ENCODE results near the gene SDS. TPM values are rescaled to one million over a fixed set of nuclear protein-coding genes. Genes with fewer than 3 reads are reported as not detected.

SDS gene
- total and polyA plus RNA-seq, 2 donors (not counting 3 experiments of a cell fraction or from before 2014, with no cell fraction given) = not detected

- H3K9me3 ChIP-seq (replicated peaks; ENCODE audit: control insufficient read depth, insufficient read depth, low read length) = no peaks in the 10 kb centered on the region
- TF ChIP-seq EZH2 (IDR thresholded peaks at IDR 0.05; ENCODE audit: borderline replicate concordance, low read depth, low read length, severe bottlenecking) (no peak), CTCF (IDR thresholded peaks at IDR 0.05; ENCODE audit: extremely low read depth in 1 of 2, insufficient read depth in 1 of 2, low read depth in 1 of 2, low read length in 2 of 2) (no peak), JUN (IDR thresholded peaks at IDR 0.05; ENCODE audit: borderline replicate concordance, insufficient read depth, insufficient read length, low read depth) (no peak), FOS (IDR thresholded peaks at IDR 0.05; ENCODE audit: borderline replicate concordance, insufficient read depth, low read length) (no peak), MYC (IDR thresholded peaks at IDR 0.05; ENCODE audit: low read depth, low read length) (no peak), MAX (IDR thresholded peaks at IDR 0.05; ENCODE audit: insufficient read depth, insufficient read length) (no peak), GATA2 (IDR thresholded peaks at IDR 0.05; ENCODE audit: insufficient read depth, insufficient read length, low read depth, low read length) (no peak), POLR2AphosphoS5 (IDR thresholded peaks at IDR 0.05; ENCODE audit: insufficient read depth, low read depth, low read length) (no peak)
- no peaks in the 10 kb centered on the region for H4K20me1 ChIP-seq (replicated peaks; ENCODE audit: control insufficient read depth, extremely low read depth, insufficient read depth, low read length)
- H3K79me2 ChIP-seq (ENCODE audit: control insufficient read depth, insufficient read depth, low read length) = no peaks in the 10 kb centered on the region
- no peak overlapping the region for H3K9ac ChIP-seq (replicated peaks; ENCODE audit: extremely low read depth, insufficient read depth, low read length)
- intact Hi-C loops (cut with micrococcal nuclease) (no loop called here), dilution Hi-C loops (cut with MboI; ENCODE audit: extremely low pct_ligation_motif_present, low sequenced_read_pairs) (no loop called here)
- H3K27ac ChIP-seq (ENCODE audit: insufficient read depth, low read depth, low read length) = no peak overlapping the region
- no peak overlapping the region for H3K4me2 ChIP-seq (ENCODE audit: insufficient read depth, low read length)
- H3K4me3 ChIP-seq (replicated peaks in 1 of 3; ENCODE audit: insufficient read depth in 1 of 3, low read depth in 1 of 3, low read length in 3 of 3) = no peak overlapping the region
- peaks cover 0 to 12% of the 10 kb centered on the region in 2 experiments for H3K36me3 ChIP-seq (ENCODE audit: control insufficient read depth in 2 of 2, extremely low read depth in 1 of 2, insufficient read depth in 2 of 2, low read length in 2 of 2)
- BruUV-seq (replicated peaks) = no TSS peak
- ChIA-PET POLR2A (no interaction called here), CTCF (interaction anchor here (1.0 to 1.1 kb wide), 2 partner anchors 10 to 39 kb away, joined by 3 read pairs; no protein-coding TSS in a partner anchor)
- no peak for DNase-seq (ENCODE audit: low read depth, low spot score)
- no peaks in the 10 kb centered on the region for H3K4me1 ChIP-seq (ENCODE audit: control insufficient read depth, extremely low read depth, insufficient read depth, low read length)
- H3K9me1 ChIP-seq (replicated peaks; ENCODE audit: control insufficient read depth, extremely low read depth, insufficient read depth, low read length) = no peaks in the 10 kb centered on the region
- H2AFZ ChIP-seq (ENCODE audit: low read depth, low read length) = no peak overlapping the region
- H3K27me3 ChIP-seq (ENCODE audit: control insufficient read depth in 2 of 2, insufficient read depth in 2 of 2, low read length in 2 of 2) = no peaks in the 10 kb centered on the region
- FAIRE-seq = no peak
Observed at GRCh38 chr12:113386866-113387566, 16.7 kb downstream of the SDS start.
